Measurements from ENCODE around the gene NAGS. TPM values are rescaled to one million over a fixed set of nuclear protein-coding genes. Genes with fewer than 3 reads are reported as not detected.
"Not testable (repeated sequence)": the region's sequence is repeated elsewhere in the genome, so short reads cannot be mapped to it uniquely, and the experiment has no call there.

NAGS gene
- polyA plus RNA-seq, 6 donors from 2014 or later = 0.57 to 1.8 (median 0.90) TPM; not detected in 1

- Mint-ChIP-seq H3K4me3 (peak overlapping the region in 1 of 8 donors; percentile 25), H3K36me3 (peaks cover 0 to 10% of the 10 kb centered on the region in 2 donors)
- ATAC-seq (ENCODE audit: low read depth in 2 of 2); DNase-seq; H3K27me3 Mint-ChIP-seq; H3K4me1 Mint-ChIP-seq; H3K27ac Mint-ChIP-seq; H3K9me3 Mint-ChIP-seq: not testable (repeated sequence)
These were observed 16.8 kb downstream of the NAGS start for GRCh38 chr17:44021227-44021626.

- H3K27me3 Mint-ChIP-seq = no peaks in the 10 kb centered on the region
- no peak overlapping the region for H3K27ac Mint-ChIP-seq
- peaks cover 0 to 10% of the 10 kb centered on the region in 2 donors for H3K36me3 Mint-ChIP-seq
- H3K4me3 Mint-ChIP-seq = no peak overlapping the region
- no peaks in the 10 kb centered on the region for H3K9me3 Mint-ChIP-seq
- ATAC-seq (ENCODE audit: low read depth in 2 of 2) = no peak
- H3K4me1 Mint-ChIP-seq = peaks cover 0 to 4% (median 4%) of the 10 kb centered on the region in 3 donors
- DNase-seq = no peak
These were observed 17.8 kb downstream of the NAGS start for GRCh38 chr17:44022246-44022645.

GRCh38 chr17:44023545-44024270 is 19.3 kb downstream of the NAGS start:
- Mint-ChIP-seq H3K27me3 (no peaks in the 10 kb centered on the region), H3K36me3 (peaks cover 0 to 10% of the 10 kb centered on the region in 2 donors), H3K27ac (no peak overlapping the region), H3K4me3 (no peak overlapping the region), H3K9me3 (no peaks in the 10 kb centered on the region), H3K4me1 (peaks cover 0 to 4% (median 4%) of the 10 kb centered on the region in 3 donors)
- DNase-seq = no peak
- no peak for ATAC-seq (ENCODE audit: low read depth in 2 of 2)

GRCh38 chr17:44024271-44024663 is 19.8 kb downstream of the NAGS start:
- Mint-ChIP-seq H3K9me3 (no peaks in the 10 kb centered on the region), H3K27me3 (no peaks in the 10 kb centered on the region), H3K4me3 (no peak overlapping the region), H3K27ac (no peak overlapping the region), H3K36me3 (peaks cover 0 to 10% of the 10 kb centered on the region in 2 donors), H3K4me1 (peaks cover 0 to 5% (median 4%) of the 10 kb centered on the region in 3 donors)
- ATAC-seq (ENCODE audit: low read depth in 2 of 2) (no peak), DNase-seq (no peak)

GRCh38 chr17:44024853-44025252 is 20.4 kb downstream of the NAGS start:
- H3K27me3 Mint-ChIP-seq = no peaks in the 10 kb centered on the region
- DNase-seq (no peak), ATAC-seq (ENCODE audit: low read depth in 2 of 2) (no peak)
- peaks cover 0 to 10% of the 10 kb centered on the region in 2 donors for H3K36me3 Mint-ChIP-seq
- H3K4me1 Mint-ChIP-seq = peaks cover 4 to 10% (median 5%) of the 10 kb centered on the region in 3 donors
- no peak overlapping the region for H3K27ac Mint-ChIP-seq
- no peak overlapping the region for H3K4me3 Mint-ChIP-seq
- H3K9me3 Mint-ChIP-seq = no peaks in the 10 kb centered on the region

GRCh38 chr17:44029736-44030135 is 25.3 kb downstream of the NAGS start:
- peaks cover 7 to 9% of the 10 kb centered on the region in 2 donors for H3K36me3 Mint-ChIP-seq
- no peaks in the 10 kb centered on the region for H3K9me3 Mint-ChIP-seq
- peak overlapping the region in 1 of 6 donors; percentile 45 for H3K27ac Mint-ChIP-seq
- ATAC-seq (ENCODE audit: low read depth in 2 of 2) = no peak
- peaks cover 11 to 14% (median 12%) of the 10 kb centered on the region in 3 donors for H3K4me1 Mint-ChIP-seq
- H3K27me3 Mint-ChIP-seq = no peaks in the 10 kb centered on the region
- H3K4me3 Mint-ChIP-seq = no peak overlapping the region
- DNase-seq = no peak

- ATAC-seq (ENCODE audit: low read depth in 2 of 2) = no peak
- DNase-seq = no peak
- Mint-ChIP-seq H3K36me3 (peaks cover 7 to 9% of the 10 kb centered on the region in 2 donors), H3K9me3 (no peaks in the 10 kb centered on the region), H3K27ac (no peak overlapping the region), H3K4me1 (peaks cover 10 to 12% (median 11%) of the 10 kb centered on the region in 3 donors), H3K27me3 (no peaks in the 10 kb centered on the region), H3K4me3 (no peak overlapping the region)
These were observed 26.1 kb downstream of the NAGS start for GRCh38 chr17:44030482-44030881.

GRCh38 chr17:44033861-44034408 is 29.5 kb downstream of the NAGS start:
- Mint-ChIP-seq H3K4me1 (peaks cover 10 to 12% (median 11%) of the 10 kb centered on the region in 3 donors), H3K36me3 (peaks cover 7 to 15% of the 10 kb centered on the region in 2 donors), H3K4me3 (no peak overlapping the region), H3K27me3 (no peaks in the 10 kb centered on the region), H3K27ac (peak overlapping the region in 5 of 6 donors; percentile 36 to 84 (median 56)), H3K9me3 (no peaks in the 10 kb centered on the region)
- no peak for DNase-seq
- ATAC-seq (ENCODE audit: low read depth in 2 of 2) = no peak

GRCh38 chr17:44034688-44035087 is 30.3 kb downstream of the NAGS start:
- H3K4me1 Mint-ChIP-seq = peaks cover 6 to 10% (median 9%) of the 10 kb centered on the region in 3 donors
- not testable (repeated sequence) for H3K27ac Mint-ChIP-seq; DNase-seq; H3K4me3 Mint-ChIP-seq; H3K27me3 Mint-ChIP-seq; ATAC-seq (ENCODE audit: low read depth in 2 of 2); H3K9me3 Mint-ChIP-seq
- peaks cover 7 to 15% of the 10 kb centered on the region in 2 donors for H3K36me3 Mint-ChIP-seq

- no peaks in the 10 kb centered on the region for H3K27me3 Mint-ChIP-seq
- DNase-seq (no peak), ATAC-seq (ENCODE audit: low read depth in 2 of 2) (no peak)
- H3K4me3 Mint-ChIP-seq = no peak overlapping the region
- no peak overlapping the region for H3K27ac Mint-ChIP-seq
- no peaks in the 10 kb centered on the region for H3K9me3 Mint-ChIP-seq
- H3K36me3 Mint-ChIP-seq = peaks cover 7 to 8% of the 10 kb centered on the region in 2 donors
- H3K4me1 Mint-ChIP-seq = peaks cover 15 to 21% (median 16%) of the 10 kb centered on the region in 3 donors
These were observed 33.0 kb downstream of the NAGS start for GRCh38 chr17:44037471-44037870.

- H3K9me3 Mint-ChIP-seq = no peaks in the 10 kb centered on the region
- H3K4me3 Mint-ChIP-seq = no peak overlapping the region
- no peak for ATAC-seq (ENCODE audit: low read depth in 2 of 2)
- H3K27me3 Mint-ChIP-seq = no peaks in the 10 kb centered on the region
- H3K4me1 Mint-ChIP-seq = peaks cover 15 to 23% (median 16%) of the 10 kb centered on the region in 3 donors
- peaks cover 5 to 7% of the 10 kb centered on the region in 2 donors for H3K36me3 Mint-ChIP-seq
- DNase-seq = no peak
- no peak overlapping the region for H3K27ac Mint-ChIP-seq
These were observed 34.2 kb downstream of the NAGS start for GRCh38 chr17:44038604-44039011.

GRCh38 chr17:44039829-44040635 is 35.6 kb downstream of the NAGS start:
- no peak for ATAC-seq (ENCODE audit: low read depth in 2 of 2)
- H3K9me3 Mint-ChIP-seq = no peaks in the 10 kb centered on the region
- no peaks in the 10 kb centered on the region for H3K27me3 Mint-ChIP-seq
- peaks cover 0 to 5% of the 10 kb centered on the region in 2 donors for H3K36me3 Mint-ChIP-seq
- no peak overlapping the region for H3K27ac Mint-ChIP-seq
- no peak for DNase-seq
- H3K4me3 Mint-ChIP-seq = peak overlapping the region in 1 of 8 donors; percentile 40
- peaks cover 9 to 18% (median 10%) of the 10 kb centered on the region in 3 donors for H3K4me1 Mint-ChIP-seq

GRCh38 chr17:44043272-44043696 is 38.9 kb downstream of the NAGS start:
- H3K27me3 Mint-ChIP-seq = no peaks in the 10 kb centered on the region
- H3K27ac Mint-ChIP-seq = peak overlapping the region in 2 of 6 donors; percentile 50 to 71
- peak overlapping the region in 1 of 8 donors; percentile 57 for H3K4me3 Mint-ChIP-seq
- ATAC-seq (ENCODE audit: low read depth in 2 of 2) (no peak), DNase-seq (no peak)
- peaks cover 9 to 18% (median 10%) of the 10 kb centered on the region in 3 donors for H3K4me1 Mint-ChIP-seq
- H3K9me3 Mint-ChIP-seq = no peaks in the 10 kb centered on the region
- peaks cover 0 to 4% of the 10 kb centered on the region in 2 donors for H3K36me3 Mint-ChIP-seq
